GM23338 (cell line): ENCODE data around the gene DTNA. TPM values are rescaled to one million over a fixed set of nuclear protein-coding genes. Genes with fewer than 3 reads are reported as not detected.

Source experiments
- ATAC-seq: fragments of 200-7000 bp; cut with Tn5 transposase; 3 replicates; pipeline ENCODE4 v1.9.1; 2020
- DNase-seq: peaks from one replicate; pipeline ENCODE4 v3.0.0-alpha.2; 2015; ENCODE audit warnings: low spot score
- H2AFZ ChIP-seq: fragments of 200-600 bp; sonication (generic); 2 replicates; pipeline ENCODE4 v1.8.0; 2016; ENCODE audit warnings: antibody characterized with exemption, mild to moderate bottlenecking, moderate library complexity
- H3F3A ChIP-seq: fragments of 200-600 bp; sonication (generic); replicated peaks from 2 replicates; pipeline ENCODE4 v1.8.0; 2017; ENCODE audit warnings: antibody characterized with exemption, mixed run types, low read depth
- H3K27ac ChIP-seq: fragments of 200-600 bp; sonication (generic); 2 replicates; pipeline ENCODE4 v1.6.1; 2016; ENCODE audit warnings: low read depth
- H3K27me3 ChIP-seq: fragments of 200-600 bp; sonication (generic); 2 replicates; pipeline ENCODE4 v1.8.0; 2016; ENCODE audit warnings: mild to moderate bottlenecking, mixed run types, moderate library complexity; ENCODE audit not compliant: insufficient read depth
- H3K36me3 ChIP-seq: fragments of 200-600 bp; sonication (generic); 2 replicates; pipeline ENCODE4 v1.8.0; 2016; ENCODE audit warnings: mild to moderate bottlenecking; ENCODE audit not compliant: insufficient read depth
- H3K4me1 ChIP-seq: fragments of 200-600 bp; sonication (generic); 2 replicates; pipeline ENCODE4 v1.8.0; 2016; ENCODE audit warnings: mild to moderate bottlenecking, moderate library complexity; ENCODE audit not compliant: insufficient read depth
- H3K4me2 ChIP-seq: fragments of 200-600 bp; sonication (generic); 2 replicates; pipeline ENCODE4 v1.7.1; 2017; ENCODE audit warnings: mixed run types
- H3K4me3 ChIP-seq: fragments of 200-600 bp; sonication (generic); 2 replicates; pipeline ENCODE4 v1.6.1; 2016; ENCODE audit warnings: mixed run types
- H3K79me2 ChIP-seq: fragments of 200-600 bp; sonication (generic); replicated peaks from 2 replicates; pipeline ENCODE4 v1.8.0; 2017; ENCODE audit warnings: mild to moderate bottlenecking; ENCODE audit not compliant: insufficient read depth
- H3K9me2 ChIP-seq: fragments of 200-600 bp; sonication (generic); 2 replicates; pipeline ENCODE4 v1.8.0; 2017; ENCODE audit not compliant: insufficient read depth
- H4K20me1 ChIP-seq: fragments of 200-600 bp; sonication (generic); replicated peaks from 2 replicates; pipeline ENCODE4 v1.8.0; 2017; ENCODE audit warnings: mild to moderate bottlenecking; ENCODE audit not compliant: insufficient read depth
- H3K27ac Mint-ChIP-seq: 2 replicates; pipeline ENCODE4 v1.8.0; 2020; ENCODE audit warnings: inconsistent platforms, mild to moderate bottlenecking, moderate library complexity, mixed read lengths
- H3K27me3 Mint-ChIP-seq: 3 replicates; pipeline ENCODE4 v1.8.0; 2022; ENCODE audit warnings: low read depth, mild to moderate bottlenecking, moderate library complexity, mixed read lengths, inconsistent platforms; ENCODE audit not compliant: insufficient read depth, poor library complexity
- H3K36me3 Mint-ChIP-seq: 3 replicates; pipeline ENCODE4 v1.8.0; 2021; ENCODE audit warnings: low read depth, mild to moderate bottlenecking, inconsistent platforms, moderate library complexity, mixed read lengths
- H3K4me1 Mint-ChIP-seq: 3 replicates; pipeline ENCODE4 v1.8.0; 2020; ENCODE audit warnings: mild to moderate bottlenecking, inconsistent platforms, mixed read lengths
- H3K4me3 Mint-ChIP-seq: 3 replicates; pipeline ENCODE4 v1.8.0; 2021; ENCODE audit warnings: moderate library complexity, mild to moderate bottlenecking, inconsistent platforms, mixed read lengths
- H3K9me3 Mint-ChIP-seq: 3 replicates; pipeline ENCODE4 v1.8.0; 2020; ENCODE audit warnings: moderate library complexity, mild to moderate bottlenecking, inconsistent platforms, mixed read lengths
- CTCF ChIP-seq, 2 experiments: fragments of 200-600 bp in 1 of 2; sonication (generic) in 1 of 2; conservative IDR thresholded peaks; 2 replicates each; pipeline versions ENCODE4 v1.5.1 to v1.6.1; 2016 to 2017; ENCODE audit warnings: antibody characterized with exemption in 2 of 2, low read depth in 2 of 2, mild to moderate bottlenecking in 2 of 2, moderate library complexity in 1 of 2
- ETS1 ChIP-seq: IDR thresholded peaks from 2 replicates; pipeline ENCODE4 v1.6.1; 2016; ENCODE audit warnings: antibody characterized with exemption
- EZH2 ChIP-seq: fragments of 200-600 bp; sonication (generic); IDR thresholded peaks from one replicate; pipeline ENCODE4 v1.8.0; 2017; ENCODE audit warnings: antibody characterized with exemption, mild to moderate bottlenecking, low read depth; ENCODE audit not compliant: unreplicated experiment
- EZH2phosphoT487 ChIP-seq: fragments of 200-600 bp; sonication (generic); IDR thresholded peaks from one replicate; pipeline ENCODE4 v1.8.1; 2018; ENCODE audit warnings: antibody characterized with exemption; ENCODE audit not compliant: unreplicated experiment
- JUNB ChIP-seq: IDR thresholded peaks from one replicate; pipeline ENCODE4 v1.6.1; 2016; ENCODE audit warnings: antibody characterized with exemption; ENCODE audit not compliant: unreplicated experiment
- REST ChIP-seq: IDR thresholded peaks from one replicate; pipeline ENCODE4 v1.6.1; 2018; ENCODE audit warnings: antibody characterized with exemption; ENCODE audit not compliant: unreplicated experiment
- STAT1 ChIP-seq: IDR thresholded peaks from one replicate; pipeline ENCODE4 v1.6.1; 2016; ENCODE audit warnings: antibody characterized with exemption; ENCODE audit not compliant: unreplicated experiment
- ZNF114 ChIP-seq: fragments of 250-450 bp; sonication (Bioruptor Pico); IDR thresholded peaks from 2 replicates; pipeline ENCODE4 v1.5.0; 2020; ENCODE audit warnings: mild to moderate bottlenecking, moderate library complexity
- ZNF331 ChIP-seq: fragments of 250-450 bp; sonication (Bioruptor Pico); IDR thresholded peaks from 2 replicates; pipeline ENCODE4 v1.5.0; 2020; ENCODE audit warnings: low read depth, mild to moderate bottlenecking, moderate library complexity
- polyA plus RNA-seq: library from polyadenylated mRNA; unstranded; fragments of >200 nt; fragmentation: Nextera tagmentation; extraction: Ambion mirVana; gene quantifications from 2 replicates; pipeline ENCODE4 v1.2.1, GENCODE V29; 2016
- total RNA-seq: library from RNA; depleted of rRNA; stranded (reverse); fragments of >200 nt; shearing (Covaris generic); gene quantifications from 2 replicates; pipeline ENCODE4 v1.2.3, GENCODE V29; 2014

DTNA gene
- total and polyA plus RNA-seq, 2 experiments from 2014 or later = 11.5 to 25.1 TPM

GRCh38 chr18:34744569-34744968 lies 34.5 kb downstream of the DTNA start (continued):
- TF ChIP-seq EZH2 = no peak
- no peak for TF ChIP-seq CTCF (conservative IDR thresholded peaks at IDR 0.05; ENCODE audit: low read depth in 2 of 2)
- TF ChIP-seq ZNF114 (CRISPR knock-in tag) = no peak
- TF ChIP-seq ETS1 = no peak
- TF ChIP-seq ZNF331 (CRISPR knock-in tag) = no peak
- no peak for TF ChIP-seq REST
- TF ChIP-seq EZH2phosphoT487 = no peak
- no peak for TF ChIP-seq STAT1

GRCh38 chr18:34746614-34747013 lies 36.5 kb downstream of the DTNA start:
- no peak overlapping the region for H2AFZ ChIP-seq
- H3K4me3 ChIP-seq = no peak overlapping the region
- DNase-seq (no peak), ATAC-seq (no peak)
- Mint-ChIP-seq H3K36me3 (no peaks in the 10 kb centered on the region), H3K4me3 (no peak overlapping the region), H3K4me1 (no peaks in the 10 kb centered on the region; the same call in 2 of the 3 replicates), H3K27ac (no peak overlapping the region), H3K27me3 (peaks cover 1% of the 10 kb centered on the region), H3K9me3 (no peaks in the 10 kb centered on the region)
- H3K36me3 ChIP-seq = no peaks in the 10 kb centered on the region
- H3F3A ChIP-seq = no peaks in the 10 kb centered on the region
- H3K27ac ChIP-seq = no peak overlapping the region
- 0 out of 2 replicates have a peak, but pooled peaks cover 5% of the 10 kb centered on the region for H3K9me2 ChIP-seq
- H4K20me1 ChIP-seq = no peaks in the 10 kb centered on the region
- no peaks in the 10 kb centered on the region for H3K4me1 ChIP-seq
- no peaks in the 10 kb centered on the region for H3K27me3 ChIP-seq
- H3K4me2 ChIP-seq = no peak overlapping the region
- no peaks in the 10 kb centered on the region for H3K79me2 ChIP-seq
- no peak for TF ChIP-seq REST
- no peak for TF ChIP-seq JUNB
- TF ChIP-seq EZH2 = no peak
- no peak for TF ChIP-seq ETS1
- no peak for TF ChIP-seq ZNF114 (CRISPR knock-in tag)
- no peak for TF ChIP-seq ZNF331 (CRISPR knock-in tag)
- TF ChIP-seq STAT1 = no peak
- TF ChIP-seq CTCF (conservative IDR thresholded peaks at IDR 0.05; ENCODE audit: low read depth in 2 of 2) = no peak
